ENCODE results near the gene PI3.

GRCh38 chr20:45218636-45219035 is 43.9 kb downstream of the PI3 start:
- TF ChIP-seq CTCF (IDR thresholded peaks at IDR 0.05) (no peak), POLR2AphosphoS5 (IDR thresholded peaks at IDR 0.05) (no peak), EP300 (IDR thresholded peaks at IDR 0.05) (no peak)

Measured in stomach (tissue), 4 donors.